IgD-negative memory B cell (primary cell): ENCODE data around the gene USP27X. TPM values are rescaled to one million over a fixed set of nuclear protein-coding genes. Genes with fewer than 3 reads are reported as not detected.

Experiments
- H3K27ac Mint-ChIP-seq, 3 donors: one replicate each; pipeline ENCODE4 v1.8.0; 2020 to 2022; ENCODE audit warnings: mild to moderate bottlenecking in 3 of 3, mixed read lengths in 3 of 3, moderate library complexity in 1 of 3
- H3K27me3 Mint-ChIP-seq: one replicate; pipeline ENCODE4 v1.8.0; 2021; ENCODE audit warnings: mixed read lengths
- H3K36me3 Mint-ChIP-seq: one replicate; pipeline ENCODE4 v1.8.0; 2020; ENCODE audit warnings: mild to moderate bottlenecking, mixed read lengths
- H3K4me1 Mint-ChIP-seq, 3 donors: one replicate each; pipeline ENCODE4 v1.8.0; 2020 to 2022; ENCODE audit warnings: mixed read lengths in 3 of 3, mild to moderate bottlenecking in 1 of 3
- H3K4me3 Mint-ChIP-seq, 4 donors: one replicate each; pipeline ENCODE4 v1.8.0; 2020 to 2022; ENCODE audit warnings: mild to moderate bottlenecking in 4 of 4, mixed read lengths in 4 of 4, moderate library complexity in 3 of 4
- H3K9me3 Mint-ChIP-seq, 3 donors: one replicate each; pipeline ENCODE4 v1.8.0; 2020 to 2021; ENCODE audit warnings: mixed read lengths in 3 of 3, mild to moderate bottlenecking in 1 of 3
- polyA plus RNA-seq: library from polyadenylated mRNA; unstranded; fragments of 300-500 nt; fragmentation: Illumina TruSeq; gene quantifications from one replicate; pipeline ENCODE4 v1.2.3, GENCODE V29; 2021

The USP27X gene
- polyA plus RNA-seq, 1 donor from 2014 or later: 0.23 TPM

DNA sequence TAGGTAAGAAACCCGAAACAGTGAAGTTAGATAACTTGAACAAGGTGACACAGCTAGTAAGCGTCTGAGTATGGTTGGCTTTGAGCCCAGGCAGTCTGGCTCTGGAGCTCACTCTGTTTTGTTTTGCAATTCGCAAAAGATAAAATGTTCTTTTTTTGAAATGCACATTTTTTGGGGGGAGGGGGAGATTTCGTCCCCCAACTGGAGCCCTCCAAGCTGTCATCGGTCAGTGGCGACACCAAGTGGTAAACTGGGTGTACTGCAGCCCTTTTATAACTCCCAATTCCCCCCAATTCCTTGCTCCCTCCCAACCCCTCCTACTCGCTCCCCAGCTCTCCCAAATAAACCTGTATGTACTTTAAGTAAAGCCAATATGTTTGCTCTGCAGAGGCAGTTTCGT lies 40.3 kb downstream of the USP27X start:
- H3K27ac Mint-ChIP-seq: no peak overlapping the region
- no peak overlapping the region for H3K4me3 Mint-ChIP-seq
- H3K36me3 Mint-ChIP-seq: no peaks in the 10 kb centered on the region
- H3K27me3 Mint-ChIP-seq: peaks cover 4% of the 10 kb centered on the region
- peaks cover 0 to 11% (median 6%) of the 10 kb centered on the region in 3 donors for H3K4me1 Mint-ChIP-seq
- no peaks in the 10 kb centered on the region for H3K9me3 Mint-ChIP-seq

DNA sequence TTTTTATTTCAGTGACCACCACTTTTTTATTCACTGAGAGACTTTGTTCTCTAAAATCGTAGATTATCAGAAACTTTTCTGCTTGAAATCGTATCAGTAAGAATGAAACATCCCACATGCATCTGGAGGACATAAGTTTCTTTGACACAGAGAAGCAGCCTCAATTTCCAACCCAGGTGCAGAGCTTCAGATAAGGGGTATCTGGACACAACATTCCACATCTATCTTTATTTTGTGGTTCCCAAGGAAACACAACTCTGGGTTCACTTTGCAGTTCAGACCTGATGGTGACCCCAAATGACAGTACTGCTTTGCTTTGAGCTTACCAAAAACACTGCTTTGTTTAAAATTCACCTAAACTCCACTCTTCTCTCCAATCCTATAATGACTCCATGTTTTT lies 41.8 kb downstream of the USP27X start:
- Mint-ChIP-seq H3K27ac (peak overlapping the region in 1 of 3 donors; percentile 57), H3K36me3 (no peaks in the 10 kb centered on the region), H3K9me3 (no peaks in the 10 kb centered on the region), H3K27me3 (peaks cover 4% of the 10 kb centered on the region), H3K4me3 (no peak overlapping the region), H3K4me1 (peaks cover 0 to 11% (median 6%) of the 10 kb centered on the region in 3 donors)

DNA sequence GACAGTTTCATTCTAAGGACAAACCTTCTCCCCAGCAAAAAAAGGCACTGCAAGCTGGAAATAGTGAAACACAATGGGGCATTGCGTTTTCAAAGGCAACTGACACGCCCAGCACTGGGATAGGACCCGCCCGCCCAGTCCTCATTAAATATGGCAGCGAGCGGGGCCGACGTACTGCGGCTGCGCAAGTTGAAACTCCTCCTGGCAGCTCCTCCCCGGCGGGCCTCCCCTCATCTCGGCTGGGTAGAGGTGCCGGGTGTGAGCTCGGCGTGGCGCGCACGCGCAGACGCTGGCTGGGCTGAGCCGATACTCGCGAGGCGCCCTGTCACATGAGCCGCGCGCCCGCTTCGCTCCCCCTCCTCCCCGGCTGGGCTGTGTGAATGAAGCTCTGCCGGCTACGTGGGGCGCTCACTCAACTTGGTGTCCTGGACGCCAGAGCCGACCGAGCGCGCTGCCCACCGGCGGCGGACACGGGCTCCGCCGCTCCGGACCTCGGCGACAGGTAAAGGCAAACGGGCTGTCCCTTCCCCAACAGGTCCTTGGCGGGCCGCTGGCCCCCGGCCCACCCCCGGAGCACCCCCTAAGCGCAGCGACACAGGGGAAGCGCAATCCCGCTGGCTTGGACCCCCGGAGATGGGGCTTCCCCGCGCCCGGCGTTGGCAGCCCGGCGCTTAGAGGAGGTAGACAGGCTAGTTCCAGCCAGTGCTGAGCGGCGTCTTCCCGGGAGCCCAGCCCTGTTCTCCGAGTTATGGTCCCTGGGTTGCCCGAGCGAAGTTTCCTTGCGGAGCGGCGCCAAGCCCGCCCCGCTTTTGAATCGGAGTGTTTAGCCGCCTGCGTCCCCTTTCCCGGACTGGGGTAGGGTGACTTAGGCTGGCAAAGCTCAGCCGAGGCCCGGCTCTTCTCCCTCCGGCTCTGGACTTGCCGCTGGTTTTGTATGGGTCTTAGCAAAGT lies 43.3 kb downstream of the USP27X start, which contains the start of gene CLCN5:
CLCN5 (plus strand) TSS at position 306 of the 951 bp plus-strand sequence. CDS start 2,703 bp downstream, outside the sequence.
- no peaks in the 10 kb centered on the region for H3K9me3 Mint-ChIP-seq
- H3K27ac Mint-ChIP-seq: peak within 1 kb of the TSS; percentile 42 to 66 (median 57)
- H3K4me3 Mint-ChIP-seq: peak within 1 kb of the TSS; percentile 82 to 91 (median 88)
- H3K27me3 Mint-ChIP-seq: peaks cover 4% of the 10 kb centered on the region
- H3K36me3 Mint-ChIP-seq: no peaks in the 10 kb centered on the region
- peaks cover 0 to 11% (median 6%) of the 10 kb centered on the region in 3 donors for H3K4me1 Mint-ChIP-seq

DNA sequence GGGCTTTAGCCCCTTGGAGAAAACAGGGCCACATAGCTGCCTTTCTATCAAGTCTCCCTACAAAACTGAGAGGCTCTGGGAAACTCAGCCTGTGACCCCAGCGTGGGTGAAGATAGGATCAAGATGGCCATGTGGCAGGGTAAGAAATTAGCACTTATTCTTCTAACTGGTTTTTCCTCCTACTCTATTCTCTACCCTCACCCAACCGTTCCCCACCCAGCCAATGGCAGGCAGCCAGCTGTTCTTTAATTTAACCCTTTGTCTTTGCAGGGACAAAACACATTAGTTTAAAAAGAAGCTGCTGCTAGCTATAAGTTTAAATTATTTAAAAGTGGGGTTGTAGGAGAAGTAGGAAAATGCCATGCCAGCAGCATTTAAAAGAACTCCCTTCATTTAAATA lies 45.9 kb downstream of the USP27X start:
- Mint-ChIP-seq H3K9me3 (no peaks in the 10 kb centered on the region), H3K27ac (no peak overlapping the region), H3K27me3 (peaks cover 4% of the 10 kb centered on the region), H3K4me3 (peak overlapping the region in 1 of 4 donors; percentile 36), H3K36me3 (no peaks in the 10 kb centered on the region), H3K4me1 (peaks cover 0 to 11% (median 6%) of the 10 kb centered on the region in 3 donors)

DNA sequence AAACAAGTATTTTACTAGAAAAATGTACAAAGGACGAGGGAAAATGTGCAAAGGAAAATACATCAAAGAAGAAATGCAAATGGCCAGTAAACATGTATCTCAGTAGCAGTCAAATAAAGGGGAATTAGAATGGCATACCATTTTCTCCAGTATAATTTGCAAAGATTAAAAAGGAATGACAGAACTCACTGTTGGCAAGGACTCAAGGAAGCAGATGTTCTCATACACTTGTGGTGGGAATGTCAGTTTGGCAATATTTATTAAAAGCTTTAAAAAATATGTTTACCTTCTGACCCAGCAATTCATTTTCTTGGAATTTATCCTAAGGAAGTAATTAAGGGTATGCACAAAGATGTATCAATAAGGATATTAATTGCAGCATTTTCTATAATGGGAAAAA lies 50.8 kb downstream of the USP27X start:
- Mint-ChIP-seq H3K9me3 (no peaks in the 10 kb centered on the region), H3K27me3 (no peaks in the 10 kb centered on the region), H3K4me3 (no peak overlapping the region), H3K4me1 (no peaks in the 10 kb centered on the region), H3K27ac (no peak overlapping the region), H3K36me3 (no peaks in the 10 kb centered on the region)

Other genes with a start within 250 kb of the USP27X start
- gene PAGE1, start 183.5 kb upstream of the USP27X start, polyA plus RNA-seq: not detected
- gene PAGE4, start 50.2 kb upstream of the USP27X start, polyA plus RNA-seq: not detected
- gene CLCN5, start 43.1 kb downstream of the USP27X start, polyA plus RNA-seq: 0.56 TPM